ENCODE data around the gene S100B.

Gene S100B

DNA sequence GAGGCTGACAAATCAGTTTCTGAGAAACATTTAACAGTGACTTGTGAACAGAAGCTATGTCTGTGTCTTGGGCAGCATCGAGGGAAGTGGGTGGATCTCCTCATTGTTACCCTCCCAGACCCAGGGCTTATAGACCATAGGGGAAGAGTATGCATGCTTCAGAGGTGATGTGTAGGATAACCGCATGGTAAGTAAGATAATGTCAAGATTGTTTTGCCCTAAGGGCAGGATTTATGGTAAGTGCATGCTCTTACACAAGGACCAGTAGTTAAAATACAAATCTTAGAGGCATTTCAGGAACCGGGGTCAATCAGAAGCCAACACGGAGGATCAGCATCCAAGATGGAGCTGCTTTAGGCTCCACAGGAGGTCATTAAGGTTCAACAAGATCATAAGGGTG is 22.8 kb upstream of the S100B start:
- DNase-seq (ENCODE audit: low read depth): no peak

- DNase-seq (ENCODE audit: low read depth): no peak
Observed at GRCh38 chr21:46626975-46627501, 22.2 kb upstream of the S100B start.

DNA sequence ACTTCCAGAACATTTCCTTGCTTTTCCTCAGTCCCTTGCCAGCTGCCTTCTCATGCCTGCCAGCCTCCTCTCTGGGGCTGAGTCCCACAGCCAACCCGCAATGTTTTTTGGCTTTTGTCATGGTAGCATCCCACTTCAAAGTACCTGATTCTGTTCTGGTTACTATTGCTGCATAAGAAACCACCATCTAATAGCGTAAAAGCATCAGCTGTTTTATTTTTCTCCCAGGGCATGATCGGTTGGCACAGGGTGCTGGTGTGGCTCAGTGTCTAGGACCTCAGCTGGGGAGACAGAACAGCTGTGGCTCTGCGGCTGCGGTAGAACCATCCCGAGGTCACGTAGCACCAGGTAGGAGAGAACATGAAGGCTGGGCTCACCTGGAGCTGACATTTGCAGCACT is 21.7 kb upstream of the S100B start:
- DNase-seq (ENCODE audit: low read depth): no peak

DNA sequence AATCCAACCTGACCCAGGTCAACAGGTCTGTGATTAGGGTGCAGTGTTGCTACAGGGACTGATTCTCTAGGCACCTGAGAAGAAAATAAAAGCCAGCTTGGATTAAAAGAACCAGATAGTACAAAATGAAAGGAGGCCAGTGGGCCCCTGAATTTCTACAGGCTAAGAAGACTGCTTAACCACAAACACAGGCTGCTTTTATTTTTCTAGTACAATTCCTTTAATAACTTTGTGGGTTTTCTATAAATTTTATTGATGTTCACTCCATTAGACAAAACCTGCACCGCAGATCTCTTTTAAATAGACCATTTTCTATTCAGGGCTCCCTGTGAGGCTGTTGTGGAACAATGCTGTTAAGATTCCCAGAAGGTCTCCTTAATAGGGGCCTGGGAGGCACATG is 20.9 kb upstream of the S100B start:
- no peak for DNase-seq (ENCODE audit: low read depth)

DNA sequence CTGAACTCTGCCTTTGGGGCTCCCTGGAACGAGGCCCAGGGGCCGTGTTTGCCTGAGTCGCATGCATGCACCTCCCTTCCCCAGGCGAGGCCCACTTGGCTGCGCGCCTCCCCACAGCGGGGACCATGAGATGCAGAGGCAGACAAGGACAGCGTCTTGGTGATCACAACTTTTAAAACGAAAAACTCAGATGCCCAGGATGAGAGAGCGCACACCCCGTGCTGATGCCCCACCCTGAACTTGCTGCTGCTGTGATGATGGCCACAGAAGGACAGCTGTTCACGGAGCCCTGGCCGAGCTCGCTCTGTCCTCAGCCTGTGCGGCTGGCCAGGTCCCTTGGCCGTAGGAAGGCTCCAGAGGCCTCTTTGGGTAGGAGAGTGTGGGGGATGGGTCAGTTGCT is 19.2 kb upstream of the S100B start:
- no peak for DNase-seq (ENCODE audit: low read depth)

DNA sequence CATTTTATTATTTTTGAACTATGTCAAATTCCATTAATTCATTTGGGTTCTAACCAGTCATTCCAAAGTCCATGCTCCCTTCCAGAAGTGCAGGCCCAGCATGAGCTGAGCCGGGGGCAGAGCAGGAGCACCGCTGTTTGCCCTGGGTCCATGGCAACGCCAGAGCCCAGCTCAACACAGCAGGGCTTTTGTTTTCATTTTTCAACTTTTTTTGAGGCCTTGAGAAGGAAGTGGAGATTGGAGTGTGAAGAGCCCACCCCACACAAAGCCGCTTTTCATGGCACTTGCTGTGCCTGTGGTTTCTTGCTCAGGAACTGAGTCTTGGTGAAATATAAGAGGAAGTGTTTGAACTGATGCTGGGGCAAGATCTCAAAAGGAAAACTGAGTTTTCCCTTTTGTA is 17.3 kb upstream of the S100B start:
- DNase-seq (ENCODE audit: low read depth): no peak

DNA sequence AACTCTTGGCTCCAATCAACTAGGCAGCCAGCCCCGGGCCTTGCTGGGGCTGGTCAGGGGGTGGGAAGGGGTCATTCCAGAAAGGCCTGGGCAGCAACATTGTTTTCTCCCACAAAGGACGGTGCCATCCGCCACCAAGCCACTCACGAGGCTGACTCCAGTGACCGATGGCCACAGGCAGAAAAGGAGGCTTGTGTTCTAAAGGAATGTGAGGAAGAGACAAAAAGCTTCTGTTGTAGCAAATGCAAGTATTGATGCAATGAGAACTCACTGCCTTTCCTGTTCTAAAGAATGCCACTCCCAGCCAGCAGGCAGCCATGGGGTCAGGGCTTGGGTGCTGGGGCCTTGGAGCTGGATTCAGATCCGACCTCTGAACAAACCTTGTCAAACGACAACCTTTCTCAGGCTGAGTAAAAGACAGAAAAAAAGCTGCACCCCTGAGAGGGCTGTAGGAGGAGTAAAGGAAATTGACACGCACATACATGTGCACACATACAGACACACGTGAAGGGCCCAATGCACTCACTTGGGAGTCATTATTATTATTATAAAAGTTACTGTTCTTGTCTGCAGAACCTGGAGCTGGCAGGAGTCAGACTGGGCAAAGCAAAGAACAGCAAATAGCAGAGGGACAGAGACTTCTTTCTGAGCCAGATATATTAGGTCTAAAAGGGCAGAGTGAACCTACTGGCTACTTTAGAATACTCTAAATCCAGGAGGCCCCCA is 16.7 kb upstream of the S100B start:
- no peak for DNase-seq (ENCODE audit: low read depth)

- DNase-seq (ENCODE audit: low read depth): no peak
Observed at GRCh38 chr21:46620846-46621245, 16.0 kb upstream of the S100B start.

- DNase-seq (ENCODE audit: low read depth): no peak
Observed at GRCh38 chr21:46619846-46620245, 15.0 kb upstream of the S100B start.

- no peak for DNase-seq (ENCODE audit: low read depth)
Observed at GRCh38 chr21:46618738-46619379, 14.0 kb upstream of the S100B start.

DNA sequence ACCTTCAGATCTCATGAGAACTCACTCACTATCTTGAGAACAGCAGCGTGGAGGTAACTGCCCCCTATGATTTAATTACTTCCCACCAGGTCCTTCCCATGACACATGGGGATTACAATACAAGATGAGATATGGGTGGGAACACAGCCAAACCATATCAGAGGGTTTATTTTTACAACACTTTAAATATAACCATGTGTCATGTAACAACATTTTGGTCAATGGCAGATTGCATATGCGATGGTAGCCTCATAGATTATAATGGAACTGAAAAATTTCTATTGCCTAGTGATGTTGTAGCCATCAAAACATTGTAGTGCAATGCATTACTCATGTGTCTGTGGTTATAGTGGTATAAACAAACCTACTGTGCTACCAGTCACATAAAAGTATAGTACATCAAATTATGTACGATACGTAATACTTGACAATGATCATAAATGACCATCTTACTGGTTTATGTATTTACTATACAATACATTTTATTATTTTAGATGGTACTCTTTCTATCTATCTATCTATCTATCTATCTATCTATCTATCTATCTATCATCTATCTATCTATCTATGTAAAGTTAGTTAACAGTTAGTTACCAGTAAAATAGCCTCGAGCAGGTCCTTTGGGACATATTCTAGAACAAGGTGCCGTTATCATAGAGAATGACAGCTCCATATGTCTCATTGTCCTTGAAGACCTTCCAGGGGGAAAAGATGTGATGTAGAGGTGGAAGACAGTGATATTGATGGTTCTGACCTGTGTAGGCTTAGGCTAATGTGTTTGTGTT is 12.6 kb upstream of the S100B start:
- peak; percentile 59 for DNase-seq (ENCODE audit: low read depth)

GRCh38 chr21:46616656-46617055 is 11.8 kb upstream of the S100B start:
- DNase-seq (ENCODE audit: low read depth): no peak

DNA sequence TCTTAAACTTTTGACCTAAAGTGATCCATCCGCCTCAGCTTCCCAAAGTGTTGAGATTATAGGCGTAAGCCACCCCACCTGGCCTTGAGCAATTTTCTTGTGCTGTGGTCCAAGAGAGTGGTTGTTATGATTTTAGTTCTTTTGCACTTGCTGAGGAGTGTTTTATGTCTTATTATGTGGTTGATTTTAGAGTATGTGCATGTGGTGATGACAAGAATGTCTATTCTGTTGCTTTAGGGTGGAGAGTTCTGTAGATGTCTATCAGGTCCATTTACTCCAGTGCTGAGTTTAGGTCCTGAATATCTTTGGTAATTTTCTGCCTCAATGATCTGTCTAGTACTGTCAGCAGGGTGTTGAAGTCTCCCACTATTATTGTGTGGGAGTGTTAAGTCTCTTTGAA is 11.2 kb upstream of the S100B start:
- no peak for DNase-seq (ENCODE audit: low read depth)

- no peak for DNase-seq (ENCODE audit: low read depth)
Observed at GRCh38 chr21:46613391-46613790, 8.5 kb upstream of the S100B start.

- DNase-seq (ENCODE audit: low read depth): no peak
Observed at GRCh38 chr21:46610018-46610701, 5.3 kb upstream of the S100B start.

- DNase-seq (ENCODE audit: low read depth): no peak
Observed at GRCh38 chr21:46608672-46609111, 3.8 kb upstream of the S100B start.

DNA sequence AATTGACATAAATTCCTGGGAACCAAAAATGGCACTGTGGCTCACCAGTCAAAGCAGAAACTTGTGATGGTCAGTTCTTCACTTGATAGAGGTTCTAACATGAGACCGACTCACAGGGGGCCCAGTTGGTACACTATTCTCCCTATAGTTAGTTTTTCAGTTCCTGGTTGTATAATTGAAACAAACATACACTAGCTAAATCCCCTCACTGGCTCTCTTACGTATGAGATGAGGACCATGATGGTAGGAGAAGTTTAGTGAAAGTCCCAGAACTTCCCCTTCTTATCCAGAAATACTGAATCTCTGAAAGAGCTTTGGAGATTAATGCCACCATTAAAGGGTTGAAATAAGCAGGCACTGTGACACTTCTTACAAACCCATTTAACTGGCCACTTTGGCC is 2.8 kb upstream of the S100B start:
- DNase-seq (ENCODE audit: low read depth): no peak

DNA sequence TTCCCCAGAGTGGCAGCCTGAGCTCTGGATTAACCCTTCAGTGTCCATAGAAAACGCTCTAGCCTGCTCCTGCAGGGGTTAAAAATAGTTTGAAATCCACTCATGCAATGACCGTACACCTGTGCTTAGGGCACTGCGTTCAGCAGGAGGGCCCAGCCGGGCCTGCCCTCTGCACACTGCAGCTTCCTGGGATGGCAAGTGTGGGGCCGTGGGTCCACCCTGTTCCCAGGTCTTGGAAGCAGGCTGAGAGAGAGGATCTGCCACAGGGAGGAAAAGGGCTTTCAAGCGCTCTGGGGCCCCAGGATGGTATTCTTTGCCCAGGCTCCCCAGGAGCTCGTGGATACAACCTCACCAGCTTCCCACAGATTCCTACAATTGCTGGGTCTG is 1.5 kb upstream of the S100B start:
- DNase-seq (ENCODE audit: low read depth): no peak

GRCh38 chr21:46605767-46606426 is 1.0 kb upstream of the S100B start:
- no peak for DNase-seq (ENCODE audit: low read depth)

DNA sequence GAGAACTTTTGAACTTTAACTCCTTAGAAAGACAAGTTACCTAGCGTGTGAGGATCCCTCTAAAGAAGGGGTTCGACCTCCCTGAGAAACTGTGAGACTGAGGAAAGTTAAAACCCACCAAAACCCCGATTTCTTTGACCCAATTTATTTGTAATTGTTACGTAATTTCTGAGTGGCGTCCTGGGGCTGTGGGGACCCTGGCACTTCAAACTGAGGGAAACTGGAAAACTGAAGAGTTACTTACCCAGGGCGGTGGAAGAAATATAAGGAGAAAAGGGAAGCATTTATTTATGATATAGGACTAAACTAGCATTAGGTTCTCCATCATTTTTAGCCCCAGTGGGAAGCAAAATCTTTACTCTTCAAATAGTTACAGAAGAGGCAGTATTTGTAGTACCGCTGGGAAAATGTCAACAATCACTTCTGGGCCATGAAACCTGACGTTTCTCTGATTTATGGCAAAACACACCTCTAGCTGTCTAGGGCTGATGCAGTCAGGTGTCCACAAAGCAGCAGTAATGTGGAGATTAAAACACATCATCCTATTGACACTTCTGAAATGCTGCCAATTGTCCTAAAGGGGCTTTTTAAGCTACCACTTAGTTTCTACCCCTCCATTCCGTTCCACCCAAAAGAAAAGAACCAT is 430 bp downstream of the S100B start:
- DNase-seq (ENCODE audit: low read depth): no peak

GRCh38 chr21:46603228-46603627 is 1.7 kb downstream of the S100B start:
- no peak for DNase-seq (ENCODE audit: low read depth)
